Measurements from ENCODE around the gene ARIH2. TPM values are rescaled to one million over a fixed set of nuclear protein-coding genes. Genes with fewer than 3 reads are reported as not detected.

The ARIH2 gene
- total RNA-seq, 2 donors from 2014 or later, result 70.9 to 125 TPM

DNA sequence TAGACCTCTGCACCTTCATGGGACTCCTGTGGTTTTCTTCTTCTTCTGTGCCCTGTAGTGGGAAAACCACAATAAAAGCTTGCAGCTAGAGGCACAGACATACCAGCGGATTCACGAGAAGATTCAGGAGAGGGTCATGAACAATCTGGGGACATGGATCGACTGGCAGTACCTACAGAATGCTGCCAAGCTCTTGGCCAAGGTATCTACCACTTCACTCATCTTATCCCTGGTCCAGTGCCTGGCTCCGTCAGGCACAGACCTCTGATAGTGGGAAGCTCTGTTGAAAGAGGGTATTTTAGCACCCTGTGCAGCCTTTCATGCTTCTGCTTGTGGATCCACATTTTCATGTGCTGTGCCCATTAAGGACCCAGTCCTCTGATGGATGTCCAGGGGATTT is 61.7 kb downstream of the ARIH2 start:
- 90% methylated on average over 4 of the region's 4 CpGs for whole genome bisulfite sequencing
- Histone ChIP-seq H3K4me3 (no peak overlapping the region), H3K36me3 (peaks cover 11 to 12% of the 10 kb centered on the region in 2 donors), H3K27ac (no peak overlapping the region), H3K9me3 (no peaks in the 10 kb centered on the region), H3K27me3 (replicated peaks; ENCODE audit: insufficient read depth) (no peaks in the 10 kb centered on the region), H3K4me1 (replicated peaks) (no peaks in the 10 kb centered on the region)
- TF ChIP-seq, protein P1, sequence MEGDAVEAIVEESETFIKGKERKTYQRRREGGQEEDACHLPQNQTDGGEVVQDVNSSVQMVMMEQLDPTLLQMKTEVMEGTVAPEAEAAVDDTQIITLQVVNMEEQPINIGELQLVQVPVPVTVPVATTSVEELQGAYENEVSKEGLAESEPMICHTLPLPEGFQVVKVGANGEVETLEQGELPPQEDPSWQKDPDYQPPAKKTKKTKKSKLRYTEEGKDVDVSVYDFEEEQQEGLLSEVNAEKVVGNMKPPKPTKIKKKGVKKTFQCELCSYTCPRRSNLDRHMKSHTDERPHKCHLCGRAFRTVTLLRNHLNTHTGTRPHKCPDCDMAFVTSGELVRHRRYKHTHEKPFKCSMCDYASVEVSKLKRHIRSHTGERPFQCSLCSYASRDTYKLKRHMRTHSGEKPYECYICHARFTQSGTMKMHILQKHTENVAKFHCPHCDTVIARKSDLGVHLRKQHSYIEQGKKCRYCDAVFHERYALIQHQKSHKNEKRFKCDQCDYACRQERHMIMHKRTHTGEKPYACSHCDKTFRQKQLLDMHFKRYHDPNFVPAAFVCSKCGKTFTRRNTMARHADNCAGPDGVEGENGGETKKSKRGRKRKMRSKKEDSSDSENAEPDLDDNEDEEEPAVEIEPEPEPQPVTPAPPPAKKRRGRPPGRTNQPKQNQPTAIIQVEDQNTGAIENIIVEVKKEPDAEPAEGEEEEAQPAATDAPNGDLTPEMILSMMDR (IDR thresholded peaks at IDR 0.05), result no peak
- TF ChIP-seq POLR2AphosphoS5 (IDR thresholded peaks at IDR 0.05), result no peak
- no peak for TF ChIP-seq POLR2A (IDR thresholded peaks at IDR 0.05)
- no peak for DNase-seq (ENCODE audit: low spot score)
- intact Hi-C loops (cut with DNase I), result loop anchor here (10.0 kb wide), 1 partner anchor 115 kb away; the partner anchor contains the start of gene QRICH1

DNA sequence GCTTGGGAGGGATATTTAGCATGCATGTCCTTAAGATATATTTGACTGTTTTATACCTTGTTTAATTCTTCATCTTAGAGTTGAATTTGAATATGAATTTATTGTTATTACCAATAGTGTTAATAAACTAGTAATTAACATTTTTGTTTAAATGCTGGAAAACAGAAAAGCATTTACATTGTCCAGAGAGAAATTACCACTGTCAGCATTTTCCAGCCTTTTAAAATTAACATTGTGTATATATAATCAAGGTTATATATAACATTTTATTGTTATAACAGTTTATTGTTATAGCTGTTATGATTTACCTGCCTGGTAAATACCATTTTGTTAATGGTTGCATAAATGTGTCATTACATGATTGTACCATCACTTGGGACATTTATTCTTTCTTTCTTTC is 63.4 kb downstream of the ARIH2 start:
- no peak for TF ChIP-seq POLR2A (IDR thresholded peaks at IDR 0.05)
- TF ChIP-seq, protein P1 (IDR thresholded peaks at IDR 0.05), result no peak
- TF ChIP-seq POLR2AphosphoS5 (IDR thresholded peaks at IDR 0.05), result no peak
- Histone ChIP-seq H3K9me3 (no peaks in the 10 kb centered on the region), H3K36me3 (peaks cover 11 to 12% of the 10 kb centered on the region in 2 donors), H3K27me3 (replicated peaks; ENCODE audit: insufficient read depth) (no peaks in the 10 kb centered on the region), H3K4me3 (no peak overlapping the region), H3K4me1 (replicated peaks) (no peaks in the 10 kb centered on the region), H3K27ac (no peak overlapping the region)
- intact Hi-C loops (cut with DNase I), result loop anchor here (10.0 kb wide), 1 partner anchor 113 kb away; the partner anchor contains the start of gene QRICH1
- no peak for DNase-seq (ENCODE audit: low spot score)

DNA sequence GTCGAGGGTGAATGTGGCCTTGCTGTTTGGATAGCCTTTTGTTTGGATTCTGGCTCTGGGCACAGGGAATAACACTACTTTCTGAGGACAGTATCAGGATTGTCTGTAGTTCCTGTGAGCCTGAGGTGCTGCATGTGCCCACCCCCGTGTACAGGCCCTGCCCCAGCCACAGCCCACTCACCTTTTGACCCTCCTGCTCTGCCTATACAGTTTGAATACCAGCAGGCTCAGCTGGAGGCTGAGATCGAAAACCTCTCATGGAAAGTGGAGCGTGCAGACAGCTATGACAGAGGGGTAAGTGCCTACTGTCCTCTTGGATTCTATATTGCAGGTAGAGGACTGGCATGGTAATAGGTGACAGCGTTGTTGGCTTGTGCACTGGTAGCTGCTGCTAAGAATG is 64.0 kb downstream of the ARIH2 start:
- DNase-seq (ENCODE audit: low spot score), result no peak
- peaks cover 11 to 12% of the 10 kb centered on the region in 2 donors for H3K36me3 ChIP-seq
- H3K4me1 ChIP-seq (replicated peaks), result no peaks in the 10 kb centered on the region
- WGBS, result 76% methylated on average over 5 of the region's 5 CpGs
- H3K4me3 ChIP-seq, result no peak overlapping the region
- intact Hi-C loops (cut with DNase I), result loop anchor here (10.0 kb wide), 1 partner anchor 112 kb away; the partner anchor contains the start of gene QRICH1
- no peak overlapping the region for H3K27ac ChIP-seq
- H3K27me3 ChIP-seq (replicated peaks; ENCODE audit: insufficient read depth), result no peaks in the 10 kb centered on the region
- TF ChIP-seq POLR2AphosphoS5 (IDR thresholded peaks at IDR 0.05), result no peak
- TF ChIP-seq, protein P1 (IDR thresholded peaks at IDR 0.05), result no peak
- no peak for TF ChIP-seq POLR2A (IDR thresholded peaks at IDR 0.05)
- no peaks in the 10 kb centered on the region for H3K9me3 ChIP-seq

DNA sequence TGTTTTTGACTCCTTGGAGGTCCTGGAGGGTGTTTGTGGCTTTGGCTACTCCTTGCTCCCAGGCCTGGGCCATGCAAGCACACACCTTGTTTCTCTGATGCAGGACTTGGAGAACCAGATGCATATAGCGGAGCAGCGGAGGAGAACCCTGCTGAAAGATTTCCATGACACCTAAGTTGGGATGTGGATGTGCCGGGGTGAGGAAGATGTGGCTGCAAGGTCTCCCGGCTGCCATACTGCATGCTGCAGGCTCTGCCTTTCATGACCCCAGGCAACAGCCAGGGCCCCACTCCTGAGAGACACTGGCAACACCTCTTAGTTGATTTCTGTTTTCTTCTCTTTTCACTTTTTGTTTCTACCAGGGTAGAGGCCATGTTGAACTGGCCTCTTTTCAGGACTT is 64.5 kb downstream of the ARIH2 start:
- H3K4me3 ChIP-seq, result no peak overlapping the region
- 93% methylated on average over 4 of the region's 4 CpGs for WGBS
- no peak for DNase-seq (ENCODE audit: low spot score)
- no peaks in the 10 kb centered on the region for H3K9me3 ChIP-seq
- H3K27ac ChIP-seq, result no peak overlapping the region
- H3K36me3 ChIP-seq, result peaks cover 11 to 12% of the 10 kb centered on the region in 2 donors
- H3K4me1 ChIP-seq (replicated peaks), result no peaks in the 10 kb centered on the region
- intact Hi-C loops (cut with DNase I), result loop anchor here (10.0 kb wide), 1 partner anchor 112 kb away; the partner anchor contains the start of gene QRICH1
- no peak for TF ChIP-seq POLR2AphosphoS5 (IDR thresholded peaks at IDR 0.05)
- TF ChIP-seq, protein P1 (IDR thresholded peaks at IDR 0.05), result no peak
- no peaks in the 10 kb centered on the region for H3K27me3 ChIP-seq (replicated peaks; ENCODE audit: insufficient read depth)

DNA sequence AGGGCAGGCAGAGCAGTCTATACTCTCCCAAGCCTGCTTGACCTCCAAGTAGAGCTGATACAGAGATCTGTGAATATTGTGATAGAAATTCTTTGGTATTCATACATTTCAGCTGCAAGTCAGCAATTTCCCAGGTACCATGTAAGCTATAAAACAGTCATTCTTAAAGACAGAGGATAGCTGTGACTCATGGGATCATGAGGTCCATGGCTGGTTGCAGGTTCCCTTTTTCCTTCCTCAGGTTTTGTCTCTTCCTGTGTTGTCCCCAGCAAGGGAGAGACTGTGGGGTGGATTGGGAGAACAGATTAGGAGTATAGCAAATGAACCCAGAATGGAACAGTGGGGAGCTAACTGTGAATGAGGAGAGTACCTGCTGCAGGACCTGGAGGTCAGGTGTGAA is 66.0 kb downstream of the ARIH2 start:
- H3K36me3 ChIP-seq, result peaks cover 4 to 9% of the 10 kb centered on the region in 2 donors
- intact Hi-C loops (cut with DNase I), result loop anchor here (10.0 kb wide), 1 partner anchor 110 kb away; the partner anchor contains the start of gene QRICH1

More for the DNA sequence above, 66.0 kb downstream of the ARIH2 start:
- Histone ChIP-seq H3K27ac (no peak overlapping the region), H3K4me1 (replicated peaks) (peaks cover 3% of the 10 kb centered on the region), H3K4me3 (no peak overlapping the region), H3K27me3 (replicated peaks; ENCODE audit: insufficient read depth) (no peaks in the 10 kb centered on the region), H3K9me3 (no peaks in the 10 kb centered on the region)
- DNase-seq (ENCODE audit: low spot score), result no peak
- TF ChIP-seq POLR2A (IDR thresholded peaks at IDR 0.05), result no peak
- no peak for TF ChIP-seq POLR2AphosphoS5 (IDR thresholded peaks at IDR 0.05)
- TF ChIP-seq, protein P1 (IDR thresholded peaks at IDR 0.05), result no peak
